WTC11 (cell line): ENCODE results near the gene CTDSP2. TPM values are rescaled to one million over a fixed set of nuclear protein-coding genes. Genes with fewer than 3 reads are reported as not detected.

Experiments used
- ATAC-seq: fragments of 200-7000 bp; cut with Tn5 transposase; 2 replicates; pipeline ENCODE4 v1.10.0; 2021; ENCODE audit warnings: mild to moderate bottlenecking, moderate library complexity
- CTCF ChIA-PET: fragments of 300-600 bp; sonication (Branson Sonifier 250); formaldehyde crosslinking; loops from one replicate; lab custom pipeline; 2021; ENCODE audit warnings: antibody characterized with exemption; lab: Charles Lee
- POLR2A ChIA-PET: fragments of 350-600 bp; sonication (Branson Sonifier 250); formaldehyde crosslinking; loops from one replicate; lab custom pipeline; 2021; ENCODE audit warnings: antibody characterized with exemption; lab: Charles Lee
- DNase-seq: peaks from one replicate; pipeline ENCODE4 v3.0.0; 2021; ENCODE audit warnings: low spot score
- H3K27ac Mint-ChIP-seq: 2 replicates; pipeline ENCODE4 v1.8.0; 2021; ENCODE audit warnings: mixed read lengths
- H3K27me3 Mint-ChIP-seq: 2 replicates; pipeline ENCODE4 v1.8.0; 2021; ENCODE audit warnings: low read depth, mild to moderate bottlenecking, moderate library complexity, mixed read lengths
- H3K36me3 Mint-ChIP-seq: 2 replicates; pipeline ENCODE4 v1.8.0; 2021; ENCODE audit warnings: mixed read lengths
- H3K4me1 Mint-ChIP-seq: 2 replicates; pipeline ENCODE4 v1.8.0; 2022; ENCODE audit warnings: mixed read lengths
- H3K4me3 Mint-ChIP-seq: 2 replicates; pipeline ENCODE4 v1.8.0; 2021; ENCODE audit warnings: mild to moderate bottlenecking, moderate library complexity, mixed read lengths
- H3K9me3 Mint-ChIP-seq: 2 replicates; pipeline ENCODE4 v1.8.0; 2021; ENCODE audit warnings: mixed read lengths
- AR ChIP-seq: fragments of 250-450 bp; sonication (Bioruptor Pico); IDR thresholded peaks from 2 replicates; pipeline ENCODE4 v1.9.0; 2021; ENCODE audit warnings: mild to moderate bottlenecking
- ATF3 ChIP-seq: sonication (generic); formaldehyde crosslinking; conservative IDR thresholded peaks from 2 replicates; pipeline ENCODE4 v1.8.1; 2022; ENCODE audit warnings: mild to moderate bottlenecking, missing genetic modification reagents
- CDX4 ChIP-seq: fragments of 250-450 bp; sonication (Bioruptor Pico); IDR thresholded peaks from 2 replicates; pipeline ENCODE4 v1.9.0; 2021; ENCODE audit warnings: moderate library complexity, mild to moderate bottlenecking, inconsistent platforms, borderline replicate concordance
- CREB1 ChIP-seq: sonication (generic); formaldehyde crosslinking; IDR thresholded peaks from 2 replicates; pipeline ENCODE4 v1.8.0; 2023; ENCODE audit warnings: mild to moderate bottlenecking, missing genetic modification reagents
- ETV6 ChIP-seq: sonication (generic); formaldehyde crosslinking; IDR thresholded peaks from 2 replicates; pipeline ENCODE4 v1.8.1; 2022; ENCODE audit warnings: mild to moderate bottlenecking, missing genetic modification reagents
- GRHL2 ChIP-seq: fragments of 250-450 bp; sonication (Bioruptor Pico); IDR thresholded peaks from 2 replicates; pipeline ENCODE4 v1.8.0; 2022; ENCODE audit warnings: mild to moderate bottlenecking, moderate library complexity; ENCODE audit not compliant: insufficient replicate concordance, severe bottlenecking
- IRF1 ChIP-seq: sonication (generic); formaldehyde crosslinking; IDR thresholded peaks from 2 replicates; pipeline ENCODE4 v1.8.0; 2023; ENCODE audit warnings: missing genetic modification reagents
- IRF2 ChIP-seq: sonication (generic); formaldehyde crosslinking; IDR thresholded peaks from 2 replicates; pipeline ENCODE4 v1.8.0; 2022; ENCODE audit warnings: low read depth, missing genetic modification reagents, borderline replicate concordance
- NFATC4 ChIP-seq: fragments of 250-450 bp; sonication (Bioruptor Pico); IDR thresholded peaks from 2 replicates; pipeline ENCODE4 v1.9.0; 2021; ENCODE audit warnings: mild to moderate bottlenecking
- NFYB ChIP-seq: sonication (generic); formaldehyde crosslinking; conservative IDR thresholded peaks from 2 replicates; pipeline ENCODE4 v1.8.0; 2022; ENCODE audit warnings: low read depth, missing genetic modification reagents
- NR1H2 ChIP-seq: sonication (generic); formaldehyde crosslinking; IDR thresholded peaks from 2 replicates; pipeline ENCODE4 v1.9.0; 2021; ENCODE audit warnings: mild to moderate bottlenecking, moderate library complexity, missing genetic modification reagents
- NR3C1 ChIP-seq: sonication (generic); formaldehyde crosslinking; conservative IDR thresholded peaks from 2 replicates; pipeline ENCODE4 v1.8.1; 2023; ENCODE audit warnings: low read depth, mild to moderate bottlenecking, missing genetic modification reagents
- RELA ChIP-seq: sonication (generic); formaldehyde crosslinking; IDR thresholded peaks from 2 replicates; pipeline ENCODE4 v1.8.1; 2022; ENCODE audit warnings: missing genetic modification reagents, mild to moderate bottlenecking, borderline replicate concordance
- SP1 ChIP-seq: sonication (generic); formaldehyde crosslinking; conservative IDR thresholded peaks from 2 replicates; pipeline ENCODE4 v1.8.1; 2022; ENCODE audit warnings: missing genetic modification reagents
- TEAD4 ChIP-seq: sonication (generic); formaldehyde crosslinking; IDR thresholded peaks from 2 replicates; pipeline ENCODE4 v1.8.0; 2022; ENCODE audit warnings: mild to moderate bottlenecking, missing genetic modification reagents
- TP53 ChIP-seq: sonication (generic); formaldehyde crosslinking; IDR thresholded peaks from 2 replicates; pipeline ENCODE4 v1.8.1; 2023; ENCODE audit warnings: mild to moderate bottlenecking, missing genetic modification reagents
- USF1 ChIP-seq: sonication (generic); formaldehyde crosslinking; IDR thresholded peaks from 2 replicates; pipeline ENCODE4 v1.8.0; 2022; ENCODE audit warnings: mild to moderate bottlenecking, missing genetic modification reagents
- USF2 ChIP-seq: sonication (generic); formaldehyde crosslinking; IDR thresholded peaks from 2 replicates; pipeline ENCODE4 v1.8.1; 2023; ENCODE audit warnings: mild to moderate bottlenecking, missing genetic modification reagents, moderate library complexity
- ZBTB21 ChIP-seq: sonication (generic); formaldehyde crosslinking; IDR thresholded peaks from 2 replicates; pipeline ENCODE4 v1.8.1; 2023; ENCODE audit warnings: mild to moderate bottlenecking, missing genetic modification reagents, borderline replicate concordance
- ZBTB43 ChIP-seq: sonication (generic); formaldehyde crosslinking; IDR thresholded peaks from 2 replicates; pipeline ENCODE4 v1.8.1; 2023; ENCODE audit warnings: mild to moderate bottlenecking, missing genetic modification reagents
- ZNF219 ChIP-seq: sonication (generic); formaldehyde crosslinking; IDR thresholded peaks from 2 replicates; pipeline ENCODE4 v1.8.0; 2023; ENCODE audit warnings: missing genetic modification reagents, mild to moderate bottlenecking, borderline replicate concordance
- ZNF532 ChIP-seq: fragments of 250-450 bp; sonication (Bioruptor Pico); IDR thresholded peaks from 2 replicates; pipeline ENCODE4 v1.9.0; 2021; ENCODE audit warnings: mild to moderate bottlenecking, borderline replicate concordance
- ZNF671 ChIP-seq: fragments of 250-450 bp; sonication (Bioruptor Pico); IDR thresholded peaks from 2 replicates; pipeline ENCODE4 v1.8.0; 2021; ENCODE audit warnings: mild to moderate bottlenecking
- total RNA-seq: library from RNA; stranded (reverse); gene quantifications from 3 replicates; pipeline ENCODE4 v1.2.3, GENCODE V29; 2021

CTDSP2 gene
- total RNA-seq, 1 experiment from 2014 or later, result 122 TPM

- H3K36me3 Mint-ChIP-seq, result no peaks in the 10 kb centered on the region
- no peak for DNase-seq
- H3K9me3 Mint-ChIP-seq, result peaks cover 4% of the 10 kb centered on the region
- ChIA-PET CTCF (interaction anchor here (0.6 to 1.6 kb wide), 8 partner anchors 12 to 83 kb away, joined by 3 to 7 read pairs (median 3); no protein-coding TSS in a partner anchor), POLR2A (interaction anchor here (0.7 kb wide), 1 partner anchor 15 kb away, joined by 4 read pairs; no protein-coding TSS in a partner anchor)
- peaks cover 20% of the 10 kb centered on the region for H3K4me1 Mint-ChIP-seq
- no peak overlapping the region for H3K27ac Mint-ChIP-seq
- ATAC-seq, result no peak
- H3K27me3 Mint-ChIP-seq, result peaks cover under 1% of the 10 kb centered on the region; the same call in 1 of the 2 replicates
- no peak overlapping the region for H3K4me3 Mint-ChIP-seq
- TF ChIP-seq IRF1 (no peak), ZBTB43 (CRISPR knock-in tag) (no peak), RELA (CRISPR knock-in tag) (no peak), ZNF219 (no peak), IRF2 (CRISPR knock-in tag) (no peak), NR3C1 (no peak), AR (CRISPR knock-in tag) (no peak), CDX4 (CRISPR knock-in tag) (no peak), ETV6 (CRISPR knock-in tag) (no peak), TP53 (CRISPR knock-in tag) (no peak), NFYB (CRISPR knock-in tag) (peak; percentile 85), ZNF671 (CRISPR knock-in tag) (no peak), GRHL2 (no peak), ZBTB21 (CRISPR knock-in tag) (no peak), CREB1 (CRISPR knock-in tag) (no peak), ZNF532 (CRISPR knock-in tag) (no peak), SP1 (no peak), NR1H2 (CRISPR knock-in tag) (no peak), ATF3 (CRISPR knock-in tag) (no peak), TEAD4 (CRISPR knock-in tag) (no peak), USF1 (CRISPR knock-in tag) (peak; percentile 80; the same call in 1 of the 2 replicates), USF2 (CRISPR knock-in tag) (peak; percentile 85), NFATC4 (CRISPR knock-in tag) (no peak)
These were observed 25.8 kb upstream of the CTDSP2 start for GRCh38 chr12:57872362-57872761.
